Measurements from ENCODE around the gene KDM3B.
A peak's percentile ranks its signal among the peaks of the same experiment; 100 is the strongest.

The KDM3B gene

DNA sequence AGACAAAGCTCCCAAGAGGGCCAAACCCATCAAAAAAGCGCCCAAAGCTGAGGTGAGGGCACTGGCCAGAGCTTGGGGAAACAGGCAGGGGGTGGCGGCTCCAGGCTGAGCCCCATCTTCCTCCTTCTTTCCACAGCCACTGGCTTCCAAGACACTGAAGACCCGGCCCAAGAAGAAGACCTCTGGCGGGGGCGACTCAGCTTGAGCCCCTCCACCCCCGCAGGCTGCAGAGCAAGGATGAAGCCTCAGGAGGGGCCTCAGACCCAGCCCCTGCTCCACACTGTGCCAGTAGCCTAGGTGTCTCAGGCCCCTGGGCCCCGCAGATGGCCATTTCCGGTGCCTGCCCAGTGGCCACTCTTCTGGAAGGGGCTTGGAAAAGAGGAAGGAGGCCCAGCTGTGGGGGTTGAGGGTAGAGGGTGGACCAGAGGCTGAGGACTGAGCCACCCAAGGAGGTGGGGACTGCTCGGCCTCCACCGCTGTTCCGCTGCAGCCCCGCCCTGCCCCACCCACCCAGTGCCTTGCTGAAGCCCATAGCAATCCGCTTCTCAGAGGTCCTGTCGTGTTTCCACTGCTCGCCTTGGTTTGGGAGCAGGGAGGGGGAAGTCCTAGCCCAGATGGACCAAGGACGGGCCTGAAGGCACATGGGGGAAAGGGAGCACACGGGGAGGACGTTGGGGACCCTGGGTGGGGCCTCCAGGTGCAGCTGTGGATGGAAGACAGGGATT, 93.2 kb downstream of the KDM3B start:
- H3K4me3 ChIP-seq (ENCODE audit: low read depth, low read length) = no peak overlapping the region
- no peak for TF ChIP-seq CTCF (IDR thresholded peaks at IDR 0.05; ENCODE audit: low read depth, low read length)

DNA sequence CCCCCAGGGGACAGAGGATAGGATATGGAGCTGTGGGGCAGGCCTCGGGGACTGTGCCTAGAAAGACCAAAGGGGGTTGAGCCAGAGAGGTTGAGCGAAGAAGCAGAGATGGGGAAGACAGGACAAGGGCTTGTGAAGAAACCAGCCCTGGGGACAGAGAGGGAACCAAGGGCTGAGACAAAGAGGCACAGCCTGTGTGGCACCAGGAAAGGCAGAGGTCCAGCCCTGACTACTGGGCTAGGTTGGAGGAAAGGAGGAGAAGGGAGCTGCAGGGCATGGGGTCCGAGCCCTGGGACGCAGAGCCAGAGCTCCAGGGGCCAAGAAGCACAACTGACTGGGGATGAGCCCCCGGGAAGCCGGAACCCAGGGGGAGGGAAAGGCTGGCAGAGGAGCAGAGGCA, 95.6 kb downstream of the KDM3B start:
- no peak for TF ChIP-seq CTCF (IDR thresholded peaks at IDR 0.05; ENCODE audit: low read depth, low read length)
- no peak overlapping the region for H3K4me3 ChIP-seq (ENCODE audit: low read depth, low read length)

- TF ChIP-seq CTCF (IDR thresholded peaks at IDR 0.05; ENCODE audit: low read depth, low read length) = no peak
- H3K4me3 ChIP-seq (ENCODE audit: low read depth, low read length) = no peak overlapping the region
Measured at GRCh38 chr5:138448481-138449398, 96.3 kb downstream of the KDM3B start.

GRCh38 chr5:138449501-138450239, 97.2 kb downstream of the KDM3B start:
- TF ChIP-seq CTCF (IDR thresholded peaks at IDR 0.05; ENCODE audit: low read depth, low read length) = peak; percentile 86
- no peak overlapping the region for H3K4me3 ChIP-seq (ENCODE audit: low read depth, low read length)

DNA sequence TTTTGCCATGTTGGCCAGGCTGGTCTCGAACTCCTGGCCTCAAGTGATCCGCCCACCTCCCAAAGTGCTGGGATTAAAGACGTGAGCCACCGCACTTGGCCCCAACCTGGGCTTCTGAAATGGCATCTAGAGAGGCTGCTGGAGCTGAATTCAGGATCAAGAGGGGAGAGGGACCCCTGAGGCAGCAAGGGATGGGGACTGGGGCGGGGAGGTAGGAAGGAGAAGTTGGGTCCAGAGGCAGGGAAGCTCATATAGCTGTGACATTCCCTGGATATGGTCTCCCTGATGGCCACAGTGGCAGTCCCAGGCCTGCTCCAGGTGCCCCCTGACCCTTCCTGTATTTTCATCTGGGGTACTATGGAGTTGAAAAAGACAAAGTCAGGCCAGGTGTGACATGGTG, 98.5 kb downstream of the KDM3B start:
- TF ChIP-seq CTCF (IDR thresholded peaks at IDR 0.05; ENCODE audit: low read depth, low read length) = no peak
- no peak overlapping the region for H3K4me3 ChIP-seq (ENCODE audit: low read depth, low read length)

DNA sequence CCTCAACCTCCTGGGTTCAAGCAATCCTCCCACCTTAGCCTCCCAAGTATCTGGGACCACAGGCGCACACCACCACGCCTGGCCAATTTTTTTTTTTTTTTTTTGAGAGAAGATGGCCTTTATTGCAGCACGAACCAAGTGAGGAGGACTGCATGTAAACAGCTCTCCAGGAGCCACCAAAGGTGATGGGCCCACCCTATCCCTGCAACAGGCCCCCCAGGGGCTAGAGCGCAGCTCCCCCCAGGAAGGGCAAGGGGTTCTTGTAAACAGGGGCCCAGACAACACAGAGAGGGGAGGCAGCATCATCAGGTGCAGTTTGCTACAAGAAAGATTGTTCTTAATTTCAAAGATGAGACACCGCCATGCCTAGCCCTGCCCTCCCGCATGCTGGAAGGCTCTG, 100.2 kb downstream of the KDM3B start:
- no peak for TF ChIP-seq CTCF (IDR thresholded peaks at IDR 0.05; ENCODE audit: low read depth, low read length)
- no peak overlapping the region for H3K4me3 ChIP-seq (ENCODE audit: low read depth, low read length)

Measured in WI38 (cell line).